Common myeloid progenitor, CD34-positive (primary cell): Measurements from ENCODE around the gene ADSS1.
A peak's percentile ranks its signal among the peaks of the same experiment; 100 is the strongest.

Source experiments
- CTCF ChIA-PET: fragments of 350-600 bp; sonication (Branson Sonifier 250); formaldehyde crosslinking; loops from one replicate; lab custom pipeline; 2021; ENCODE audit warnings: antibody characterized with exemption; lab: Charles Lee
- POLR2A ChIA-PET: fragments of 350-600 bp; sonication (Branson Sonifier 250); formaldehyde crosslinking; loops from one replicate; lab custom pipeline; 2021; ENCODE audit warnings: antibody characterized with exemption; lab: Charles Lee
- DNase-seq, 3 donors: peaks; one replicate each; pipeline versions ENCODE4 v3.0.0 to v3.0.0-alpha.2; 2013
- H3K27ac ChIP-seq, 2 experiments: 1 replicate in 1 of 2; 2 replicates in 1 of 2; pipeline ENCODE4 v1.7.0; 2013; ENCODE audit warnings: inconsistent platforms in 2 of 2, low read length in 2 of 2, mild to moderate bottlenecking in 2 of 2, low read depth in 1 of 2, moderate library complexity in 1 of 2; ENCODE audit not compliant: severe bottlenecking in 2 of 2, insufficient read depth in 1 of 2, poor library complexity in 1 of 2
- H3K27me3 ChIP-seq, 5 experiments: replicated peaks in 2 of 5; 1 replicate in 3 of 5; 2 replicates in 2 of 5; pipeline versions ENCODE4 v1.6.1 to v1.7.0; 2013; ENCODE audit warnings: low read length in 4 of 5, mild to moderate bottlenecking in 2 of 5, moderate library complexity in 2 of 5, inconsistent platforms in 1 of 5; ENCODE audit not compliant: insufficient read depth in 5 of 5, control insufficient read depth in 4 of 5
- H3K36me3 ChIP-seq, 4 experiments: 1 replicate in 2 of 4; 2 replicates in 2 of 4; pipeline versions ENCODE4 v1.6.1 to v1.7.0; 2013; ENCODE audit warnings: low read length in 3 of 4, control low read depth in 1 of 4, mild to moderate bottlenecking in 1 of 4; ENCODE audit not compliant: control insufficient read depth in 4 of 4, insufficient read depth in 4 of 4
- H3K4me1 ChIP-seq, 4 experiments: 1 replicate in 3 of 4; 2 replicates in 1 of 4; pipeline versions ENCODE4 v1.6.1 to v1.7.1; 2013; ENCODE audit warnings: low read length in 3 of 4, mild to moderate bottlenecking in 3 of 4, control low read depth in 1 of 4, inconsistent platforms in 1 of 4, moderate library complexity in 1 of 4; ENCODE audit not compliant: control insufficient read depth in 4 of 4, insufficient read depth in 4 of 4; ENCODE audit errors: control extremely low read depth in 1 of 4
- H3K4me3 ChIP-seq, 7 experiments: 1 replicate in 4 of 7; 2 replicates in 3 of 7; pipeline versions ENCODE4 v1.5.1 to v1.7.0; 2013; ENCODE audit warnings: mild to moderate bottlenecking in 7 of 7, low read length in 6 of 7, moderate library complexity in 6 of 7, inconsistent platforms in 2 of 7, low read depth in 2 of 7, control low read depth in 1 of 7; ENCODE audit not compliant: insufficient read depth in 4 of 7, control insufficient read depth in 1 of 7; ENCODE audit errors: extremely low read depth in 1 of 7
- H3K9me3 ChIP-seq, 5 experiments: 1 replicate in 4 of 5; 2 replicates in 1 of 5; pipeline versions ENCODE4 v1.6.1 to v1.7.1; 2013; ENCODE audit warnings: low read length in 4 of 5, mild to moderate bottlenecking in 2 of 5, inconsistent platforms in 1 of 5, low read depth in 1 of 5, moderate library complexity in 1 of 5; ENCODE audit not compliant: control insufficient read depth in 4 of 5, insufficient read depth in 2 of 5; ENCODE audit errors: control extremely low read depth in 1 of 5
- WGBS: methylation state at CpG from one replicate; pipeline ENCODE4 v1.1.5; 2013; ENCODE audit not compliant: insufficient coverage; 5-methylcytosine and 5-hydroxymethylcytosine counted together

Gene ADSS1

GRCh38 chr14:104704252-104704651 is 19.8 kb upstream of the ADSS1 start:
- Histone ChIP-seq H3K27me3 (no peaks in the 10 kb centered on the region), H3K27ac (no peak overlapping the region), H3K36me3 (peaks cover 0 to 61% (median 27%) of the 10 kb centered on the region in 4 experiments), H3K9me3 (no peaks in the 10 kb centered on the region), H3K4me3 (no peak overlapping the region), H3K4me1 (peaks cover 0 to 17% (median 8%) of the 10 kb centered on the region in 4 experiments)
- ChIA-PET POLR2A (no interaction called here), CTCF (interaction anchor here (0.8 to 3.5 kb wide), 3 partner anchors 14 to 39 kb away, joined by 3 to 8 read pairs (median 3); no protein-coding TSS in a partner anchor)
- DNase-seq: no peak
- 97% methylated on average over 22 of the region's 22 CpGs for WGBS

DNA sequence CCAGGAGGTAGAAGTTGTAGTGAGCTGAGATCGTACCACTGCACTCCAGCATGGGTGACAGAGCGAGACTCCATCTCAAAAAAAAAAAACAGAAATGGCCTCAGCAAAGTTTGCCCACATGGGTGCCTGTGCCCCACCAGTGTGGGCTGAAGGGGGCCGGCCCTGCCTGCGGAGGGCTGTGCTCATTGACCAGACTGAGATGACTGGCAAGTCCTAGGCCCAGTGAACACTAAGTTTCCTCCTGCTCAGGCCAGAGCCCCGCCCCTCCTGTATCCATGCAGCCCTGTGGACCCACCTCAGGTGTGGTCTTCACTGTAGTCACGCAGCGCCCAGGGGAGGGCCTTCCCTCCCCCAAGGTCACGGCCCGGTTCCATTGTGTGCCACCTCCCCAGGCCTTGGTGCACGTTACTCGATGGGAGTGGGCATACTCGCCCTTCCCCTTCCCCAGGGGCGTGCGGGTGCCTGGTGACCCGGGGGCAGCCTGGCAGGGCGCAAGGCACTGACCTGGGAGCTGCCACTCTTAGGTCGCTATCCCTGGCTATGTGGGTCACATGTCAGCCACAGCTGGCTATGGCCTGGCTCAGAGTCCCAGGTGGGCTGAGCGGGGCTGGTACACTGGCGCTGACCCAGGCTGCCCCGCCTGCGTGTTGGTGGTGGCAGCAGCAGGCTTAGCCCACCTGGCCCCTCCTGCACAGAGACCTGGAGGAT is 18.5 kb upstream of the ADSS1 start:
- peak in 1 of 3 donors; percentile 28 for DNase-seq
- H3K9me3 ChIP-seq: no peaks in the 10 kb centered on the region
- ChIA-PET POLR2A (no interaction called here), CTCF (interaction anchor here (0.5 to 3.5 kb wide), 9 partner anchors 8 to 152 kb away, joined by 3 to 8 read pairs (median 3); no protein-coding TSS in a partner anchor)
- H3K27me3 ChIP-seq: no peaks in the 10 kb centered on the region
- H3K27ac ChIP-seq: no peak overlapping the region
- no peak overlapping the region for H3K4me3 ChIP-seq
- 98% methylated on average over 20 of the region's 21 CpGs for WGBS
- H3K36me3 ChIP-seq: peaks cover 0 to 73% (median 33%) of the 10 kb centered on the region in 4 experiments
- peaks cover 0 to 6% (median 3%) of the 10 kb centered on the region in 4 experiments for H3K4me1 ChIP-seq

DNA sequence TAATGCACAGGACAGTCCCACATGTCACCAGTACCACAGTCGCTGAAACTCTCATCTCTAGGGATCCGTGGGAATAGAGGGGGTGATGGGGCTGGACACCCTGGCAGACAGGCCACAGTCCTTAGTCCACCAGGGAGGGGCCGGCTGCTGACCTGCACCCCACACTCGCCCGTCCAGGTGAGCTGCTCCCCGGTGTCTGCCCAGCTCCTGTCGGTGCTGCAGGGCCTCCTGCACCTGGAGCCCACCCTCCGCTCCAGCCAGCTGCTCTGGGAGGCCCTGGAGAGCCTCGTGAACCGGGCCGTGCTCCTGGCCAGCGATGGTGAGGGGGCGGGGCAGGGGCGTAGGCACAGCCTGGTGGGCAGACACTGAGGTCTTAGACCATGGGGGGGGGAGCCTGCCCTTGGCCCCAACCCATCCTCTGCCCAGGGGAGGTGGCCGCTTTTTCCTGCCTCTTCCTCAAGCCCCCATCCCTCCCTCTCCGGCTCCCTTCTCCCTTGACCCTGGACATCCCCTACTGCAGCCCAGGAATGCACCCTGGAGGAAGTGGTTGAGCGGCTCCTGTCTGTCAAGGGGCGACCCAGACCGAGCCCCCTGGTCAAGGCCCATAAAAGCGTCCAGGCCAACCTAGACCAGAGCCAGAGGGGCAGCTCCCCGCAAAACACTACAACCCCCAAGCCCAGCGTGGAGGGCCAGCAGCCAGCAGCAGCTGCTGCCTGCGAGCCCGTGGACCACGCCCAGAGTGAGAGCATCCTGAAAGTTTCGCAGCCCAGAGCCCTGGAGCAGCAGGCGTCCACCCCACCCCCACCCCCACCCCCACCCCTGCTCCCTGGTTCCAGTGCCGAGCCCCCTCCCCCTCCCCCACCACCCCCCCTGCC is 17.1 kb upstream of the ADSS1 start:
- POLR2A ChIA-PET: no interaction called here
- no peak for DNase-seq
- peaks cover 0 to 76% (median 43%) of the 10 kb centered on the region in 4 experiments for H3K36me3 ChIP-seq
- no peaks in the 10 kb centered on the region for H3K27me3 ChIP-seq
- WGBS: 94% methylated on average over 12 of the region's 28 CpGs
- H3K9me3 ChIP-seq: no peaks in the 10 kb centered on the region
- no peak overlapping the region for H3K4me3 ChIP-seq
- H3K4me1 ChIP-seq: no peaks in the 10 kb centered on the region
- H3K27ac ChIP-seq: no peak overlapping the region
- CTCF ChIA-PET: interaction anchor here (0.7 to 3.0 kb wide), 10 partner anchors 8 to 55 kb away, joined by 3 to 13 read pairs (median 4); no protein-coding TSS in a partner anchor

DNA sequence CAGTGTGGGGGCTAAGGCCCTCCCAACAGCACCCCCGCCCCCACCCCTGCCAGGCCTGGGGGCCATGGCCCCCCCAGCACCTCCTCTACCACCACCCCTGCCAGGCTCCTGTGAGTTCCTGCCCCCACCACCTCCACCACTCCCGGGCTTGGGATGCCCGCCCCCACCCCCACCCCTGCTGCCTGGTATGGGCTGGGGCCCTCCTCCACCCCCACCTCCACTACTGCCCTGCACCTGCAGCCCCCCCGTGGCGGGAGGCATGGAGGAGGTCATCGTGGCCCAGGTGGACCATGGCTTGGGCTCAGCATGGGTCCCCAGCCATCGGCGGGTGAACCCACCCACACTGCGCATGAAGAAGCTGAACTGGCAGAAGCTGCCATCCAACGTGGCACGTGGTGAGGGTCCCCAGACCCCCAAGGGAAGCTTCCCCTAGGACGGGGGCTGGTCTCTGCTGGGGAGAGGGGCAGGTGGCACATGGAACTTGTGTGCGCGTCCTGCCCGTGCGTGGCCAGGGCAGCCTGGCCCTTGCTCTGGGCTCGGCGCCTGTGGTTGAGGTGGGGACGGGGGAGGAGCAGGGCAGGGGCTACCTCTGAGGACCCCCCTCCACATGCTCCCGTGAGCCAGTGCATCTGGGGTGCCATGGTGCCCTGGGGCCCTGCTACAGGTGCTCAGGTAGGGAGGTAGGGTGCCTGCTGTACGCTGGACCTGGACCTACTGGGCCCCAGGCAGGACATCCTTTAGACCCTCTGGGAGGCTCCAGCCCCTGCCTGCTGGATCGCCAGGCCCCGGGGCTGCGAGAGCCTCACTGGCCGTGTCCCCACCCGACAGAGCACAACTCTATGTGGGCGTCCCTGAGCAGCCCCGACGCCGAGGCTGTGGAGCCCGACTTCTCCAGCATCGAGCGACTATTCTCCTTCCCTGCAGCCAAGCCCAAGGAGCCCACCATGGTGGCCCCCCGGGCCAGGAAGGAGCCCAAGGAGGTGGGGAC is 16.1 kb upstream of the ADSS1 start:
- Histone ChIP-seq H3K27ac (no peak overlapping the region), H3K9me3 (no peaks in the 10 kb centered on the region), H3K36me3 (peaks cover 0 to 76% (median 43%) of the 10 kb centered on the region in 4 experiments), H3K4me3 (no peak overlapping the region), H3K27me3 (no peaks in the 10 kb centered on the region), H3K4me1 (peaks cover 0 to 5% (median 0%) of the 10 kb centered on the region in 4 experiments)
- ChIA-PET POLR2A (no interaction called here), CTCF (interaction anchor here (0.7 to 3.0 kb wide), 12 partner anchors 8 to 62 kb away, joined by 4 to 13 read pairs (median 6); no protein-coding TSS in a partner anchor)
- no peak for DNase-seq
- 81% methylated on average over 27 of the region's 34 CpGs for WGBS

DNA sequence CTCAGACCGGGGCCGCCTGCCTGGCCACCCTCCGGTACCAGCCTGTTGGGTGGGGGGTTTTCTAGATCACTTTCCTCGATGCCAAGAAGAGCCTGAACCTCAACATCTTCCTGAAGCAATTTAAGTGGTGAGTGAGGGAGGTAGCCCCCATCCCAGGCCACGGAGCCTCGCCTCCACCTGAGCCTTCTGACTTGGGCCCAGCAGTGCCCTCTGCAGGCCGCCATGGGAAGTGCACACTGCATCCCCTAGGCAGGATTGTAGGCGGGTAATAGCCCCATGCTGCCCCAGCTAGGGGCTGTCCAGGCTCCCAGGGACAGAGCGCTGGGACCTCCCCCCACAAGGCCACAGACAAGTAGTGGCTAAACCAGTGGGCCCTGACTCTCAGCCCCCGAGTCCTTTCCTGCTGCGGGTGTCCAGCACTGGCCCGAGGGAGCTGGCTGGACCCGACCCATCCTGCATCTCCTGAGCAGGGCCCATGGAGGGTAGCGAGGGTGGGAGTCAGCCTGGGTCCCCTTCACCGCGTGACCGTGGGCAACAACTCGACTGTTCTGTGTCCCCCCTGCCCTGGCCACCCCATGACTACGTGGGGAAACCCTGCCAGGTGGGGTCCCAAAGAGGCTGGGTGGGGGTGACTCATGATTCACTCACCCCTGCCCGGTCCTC is 15.3 kb upstream of the ADSS1 start:
- Histone ChIP-seq H3K27ac (no peak overlapping the region), H3K36me3 (peaks cover 0 to 76% (median 43%) of the 10 kb centered on the region in 4 experiments), H3K4me1 (peaks cover 0 to 12% (median under 1%) of the 10 kb centered on the region in 4 experiments), H3K9me3 (no peaks in the 10 kb centered on the region), H3K4me3 (no peak overlapping the region), H3K27me3 (no peaks in the 10 kb centered on the region)
- DNase-seq: peak; percentile 67 to 81 (median 75)
- WGBS: 53% methylated on average over 16 of the region's 20 CpGs
- ChIA-PET POLR2A (no interaction called here), CTCF (interaction anchor here (0.9 to 3.0 kb wide), 13 partner anchors 9 to 317 kb away, joined by 3 to 13 read pairs (median 6); no protein-coding TSS in a partner anchor)
